Tibial nerve (tissue), 4 donors: ENCODE results near the gene UBE2E1. TPM values are rescaled to one million over a fixed set of nuclear protein-coding genes. Genes with fewer than 3 reads are reported as not detected.
"Not testable (repeated sequence)": the region's sequence is repeated elsewhere in the genome, so short reads cannot be mapped to it uniquely, and the experiment has no call there.

ENCODE experiments used
- DNase-seq, 2 donors: peaks; one replicate each; pipeline ENCODE4 v3.0.0-alpha.2; 2019; ENCODE audit warnings: low spot score in 2 of 2
- H3K27ac ChIP-seq, 4 donors: fragments of 200-600 bp; sonication (generic) in 3 of 4; one replicate each; pipeline ENCODE4 v1.5.1; 2017 to 2019; ENCODE audit warnings: mild to moderate bottlenecking in 1 of 4
- H3K27me3 ChIP-seq, 2 donors: fragments of 200-600 bp; sonication (generic) in 1 of 2; one replicate each; pipeline versions ENCODE4 v1.5.1 to v1.6.0; 2017 to 2019
- H3K36me3 ChIP-seq, 3 donors: fragments of 200-600 bp; sonication (generic); one replicate each; pipeline ENCODE4 v1.5.1; 2018 to 2019
- H3K4me1 ChIP-seq, 4 donors: fragments of 200-600 bp; sonication (generic) in 3 of 4; one replicate each; pipeline ENCODE4 v1.5.1; 2017 to 2019
- H3K4me3 ChIP-seq, 4 donors: fragments of 200-600 bp; sonication (generic) in 3 of 4; one replicate each; pipeline ENCODE4 v1.5.1; 2017 to 2019; ENCODE audit warnings: mild to moderate bottlenecking in 1 of 4, moderate library complexity in 1 of 4
- H3K9me3 ChIP-seq, 4 donors: fragments of 200-600 bp; sonication (generic) in 3 of 4; one replicate each; pipeline ENCODE4 v1.5.1; 2017 to 2019
- CTCF ChIP-seq, 5 experiments: fragments of 200-600 bp in 3 of 5; fragments of 450-650 bp in 2 of 5; sonication (generic) in 3 of 5; IDR thresholded peaks; one replicate each; pipeline ENCODE4 v1.5.1; 2016 to 2019; ENCODE audit warnings: antibody characterized with exemption in 5 of 5, mild to moderate bottlenecking in 3 of 5, moderate library complexity in 2 of 5
- EP300 ChIP-seq, 2 donors: sonication (generic); formaldehyde crosslinking; IDR thresholded peaks; one replicate each; pipeline ENCODE4 v1.6.1; 2017; ENCODE audit warnings: antibody characterized with exemption in 2 of 2, mild to moderate bottlenecking in 1 of 2
- POLR2A ChIP-seq, 2 donors: fragments of 450-650 bp; IDR thresholded peaks; one replicate each; pipeline ENCODE4 v1.6.1; 2017; ENCODE audit warnings: antibody characterized with exemption in 2 of 2, mild to moderate bottlenecking in 2 of 2, moderate library complexity in 2 of 2
- WGBS, 2 donors: methylation state at CpG; one replicate each; pipeline ENCODE4 v1.1.5; 2018; 5-methylcytosine and 5-hydroxymethylcytosine counted together
- total RNA-seq, 4 donors: library from RNA; depleted of rRNA; stranded (reverse); fragments of >200 nt; gene quantifications; one replicate each; pipeline ENCODE4 v1.1.0, GENCODE V29; 2016

The UBE2E1 gene
- total RNA-seq, 4 donors from 2014 or later, result 55.1 to 132 (median 99.5) TPM

- peak in 1 of 2 donors; percentile 33 for TF ChIP-seq EP300 (IDR thresholded peaks at IDR 0.05)
- TF ChIP-seq CTCF (IDR thresholded peaks at IDR 0.05), result no peak
- TF ChIP-seq POLR2A (IDR thresholded peaks at IDR 0.05), result no peak
- Histone ChIP-seq H3K36me3 (peaks cover 0 to 10% (median 0%) of the 10 kb centered on the region in 3 donors), H3K4me1 (peaks cover 4 to 53% (median 23%) of the 10 kb centered on the region in 4 donors), H3K27me3 (no peaks in the 10 kb centered on the region), H3K27ac (peak overlapping the region in 2 of 4 donors; percentile 32 to 49), H3K4me3 (no peak overlapping the region), H3K9me3 (peaks cover 0 to 2% (median 0%) of the 10 kb centered on the region in 4 donors)
- DNase-seq, result no peak
- 33 to 54% methylated on average over 5 of the region's 5 CpGs for WGBS, 2 donors
These were observed 71.7 kb downstream of the UBE2E1 start for GRCh38 chr3:23877329-23877980.

- WGBS, 2 donors, result 96% methylated on average over 8 of the region's 8 CpGs
- TF ChIP-seq EP300 (IDR thresholded peaks at IDR 0.05) (no peak), CTCF (IDR thresholded peaks at IDR 0.05) (no peak), POLR2A (IDR thresholded peaks at IDR 0.05) (no peak)
- Histone ChIP-seq H3K9me3 (peaks cover 0 to 2% (median 0%) of the 10 kb centered on the region in 4 donors), H3K27ac (no peak overlapping the region), H3K4me3 (no peak overlapping the region), H3K27me3 (no peaks in the 10 kb centered on the region), H3K36me3 (peaks cover 0 to 15% (median 0%) of the 10 kb centered on the region in 3 donors), H3K4me1 (peaks cover 4 to 40% (median 23%) of the 10 kb centered on the region in 4 donors)
- DNase-seq, result no peak
These were observed 73.7 kb downstream of the UBE2E1 start for GRCh38 chr3:23879485-23879884.

- no peak for DNase-seq
- Histone ChIP-seq H3K27ac (no peak overlapping the region), H3K4me1 (peaks cover 4 to 27% (median 16%) of the 10 kb centered on the region in 4 donors), H3K4me3 (no peak overlapping the region), H3K27me3 (no peaks in the 10 kb centered on the region), H3K9me3 (peaks cover 0 to 2% (median 0%) of the 10 kb centered on the region in 4 donors), H3K36me3 (peaks cover 0 to 15% (median 0%) of the 10 kb centered on the region in 3 donors)
- TF ChIP-seq CTCF (IDR thresholded peaks at IDR 0.05) (no peak), EP300 (IDR thresholded peaks at IDR 0.05) (no peak), POLR2A (IDR thresholded peaks at IDR 0.05) (no peak)
- WGBS, 2 donors, result 74 to 85% methylated on average over 4 of the region's 4 CpGs
These were observed 75.1 kb downstream of the UBE2E1 start for GRCh38 chr3:23880703-23881339.

- Histone ChIP-seq H3K36me3 (peaks cover 0 to 15% (median 0%) of the 10 kb centered on the region in 3 donors), H3K4me1 (peaks cover 2 to 15% (median 5%) of the 10 kb centered on the region in 4 donors)
- not testable (repeated sequence) for H3K9me3 ChIP-seq, H3K27ac ChIP-seq, H3K27me3 ChIP-seq, DNase-seq, H3K4me3 ChIP-seq
- 68 to 73% methylated on average over 4 of the region's 4 CpGs for WGBS, 2 donors
These were observed 76.2 kb downstream of the UBE2E1 start for GRCh38 chr3:23881993-23882392.

GRCh38 chr3:23882487-23882918, 76.7 kb downstream of the UBE2E1 start:
- TF ChIP-seq EP300 (IDR thresholded peaks at IDR 0.05), result no peak
- TF ChIP-seq POLR2A (IDR thresholded peaks at IDR 0.05), result no peak
- TF ChIP-seq CTCF (IDR thresholded peaks at IDR 0.05), result no peak
- Histone ChIP-seq H3K27me3 (no peaks in the 10 kb centered on the region), H3K9me3 (peaks cover 0 to 2% (median 0%) of the 10 kb centered on the region in 4 donors), H3K4me1 (peaks cover 0 to 12% (median 1%) of the 10 kb centered on the region in 4 donors), H3K27ac (no peak overlapping the region), H3K36me3 (peaks cover 0 to 15% (median 0%) of the 10 kb centered on the region in 3 donors), H3K4me3 (no peak overlapping the region)
- no peak for DNase-seq
- WGBS, 2 donors, result 97% methylated on average over 23 to 26 of the region's 28 CpGs
